ENCODE data around the gene PER1. TPM values are rescaled to one million over a fixed set of nuclear protein-coding genes. Genes with fewer than 3 reads are reported as not detected.

PER1 gene
- total and polyA plus RNA-seq, 2 of the 13 experiments (the other 11 are each of a cell fraction or from before 2014, with no cell fraction given), result 2.6 to 3.6 TPM

GRCh38 chr17:8173056-8173870 is 21.1 kb upstream of the PER1 start (continued):
- TF ChIP-seq ZFY (CRISPR knock-in tag; IDR thresholded peaks at IDR 0.05), result peak; percentile 52
- peak; percentile 43; the same call in 1 of the 2 replicates for TF ChIP-seq KDM2A (CRISPR knock-in tag; IDR thresholded peaks at IDR 0.05; ENCODE audit: borderline replicate concordance, low read depth)
- TF ChIP-seq DMAP1 (CRISPR knock-in tag; IDR thresholded peaks at IDR 0.05), result peak; percentile 85
- no peak for TF ChIP-seq ZNF101 (CRISPR knock-in tag; IDR thresholded peaks at IDR 0.05; ENCODE audit: borderline replicate concordance, low read depth)
- peak; percentile 92 for TF ChIP-seq CBX5 (CRISPR knock-in tag; IDR thresholded peaks at IDR 0.05; ENCODE audit: borderline replicate concordance)
- 0 out of 2 replicates have a peak, but pooled peaks have one; percentile 77 for TF ChIP-seq IRX3 (CRISPR knock-in tag; IDR thresholded peaks at IDR 0.05; ENCODE audit: borderline replicate concordance, low read depth)
- peak; percentile 97 for TF ChIP-seq ZNF749 (CRISPR knock-in tag; IDR thresholded peaks at IDR 0.05; ENCODE audit: borderline replicate concordance)
- no peak for TF ChIP-seq NFIB (CRISPR knock-in tag; IDR thresholded peaks at IDR 0.05; ENCODE audit: borderline replicate concordance)
- peak; percentile 97 for TF ChIP-seq RBFOX2 (IDR thresholded peaks at IDR 0.05; ENCODE audit: low read depth, low read length)
- peak; percentile 38; the same call in 1 of the 2 replicates for TF ChIP-seq FOXC1 (CRISPR knock-in tag; IDR thresholded peaks at IDR 0.05; ENCODE audit: borderline replicate concordance)
- peak; percentile 65; the same call in 1 of the 2 replicates for TF ChIP-seq ZNF414 (CRISPR knock-in tag; IDR thresholded peaks at IDR 0.05)
- TF ChIP-seq ZFP36L2 (CRISPR knock-in tag; IDR thresholded peaks at IDR 0.05), result peak; percentile 83; the same call in 1 of the 2 replicates
- peak; percentile 65 for TF ChIP-seq NFYC (CRISPR knock-in tag; IDR thresholded peaks at IDR 0.05)
- peak; percentile 92 for TF ChIP-seq CREM (IDR thresholded peaks at IDR 0.05)
- no peak; the same call in 1 of the 2 replicates for TF ChIP-seq CREM (CRISPR knock-in tag; IDR thresholded peaks at IDR 0.05)
- TF ChIP-seq ZNF296 (CRISPR knock-in tag; conservative IDR thresholded peaks at IDR 0.05), result no peak
- TF ChIP-seq GPN1 (CRISPR knock-in tag; IDR thresholded peaks at IDR 0.05; ENCODE audit: borderline replicate concordance), result no peak
- peak; percentile 87 for TF ChIP-seq GMEB2 (CRISPR knock-in tag; IDR thresholded peaks at IDR 0.05; ENCODE audit: low read depth)
- TF ChIP-seq SRSF1 (optimal IDR thresholded peaks at IDR 0.05; ENCODE audit: low read depth, low read length), result no peak
- peak; percentile 72; the same call in 1 of the 2 replicates for TF ChIP-seq RXRA (CRISPR knock-in tag; IDR thresholded peaks at IDR 0.05)
- TF ChIP-seq ZNF121 (CRISPR knock-in tag; IDR thresholded peaks at IDR 0.05), result no peak
- TF ChIP-seq, protein P1, sequence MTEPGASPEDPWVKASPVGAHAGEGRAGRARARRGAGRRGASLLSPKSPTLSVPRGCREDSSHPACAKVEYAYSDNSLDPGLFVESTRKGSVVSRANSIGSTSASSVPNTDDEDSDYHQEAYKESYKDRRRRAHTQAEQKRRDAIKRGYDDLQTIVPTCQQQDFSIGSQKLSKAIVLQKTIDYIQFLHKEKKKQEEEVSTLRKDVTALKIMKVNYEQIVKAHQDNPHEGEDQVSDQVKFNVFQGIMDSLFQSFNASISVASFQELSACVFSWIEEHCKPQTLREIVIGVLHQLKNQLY (CRISPR knock-in tag; IDR thresholded peaks at IDR 0.05), result peak; percentile 94
- no peak for TF ChIP-seq ZNF18 (CRISPR knock-in tag; IDR thresholded peaks at IDR 0.05; ENCODE audit: insufficient replicate concordance)
- peak; percentile 96; the same call in 1 of the 2 replicates for TF ChIP-seq TGIF2 (CRISPR knock-in tag; IDR thresholded peaks at IDR 0.05)
- TF ChIP-seq NR2F2 (IDR thresholded peaks at IDR 0.05; ENCODE audit: borderline replicate concordance, low read depth), result peak; percentile 88

Measured in HepG2 (cell line).